GM21381 (cell line): ENCODE measurements around the gene ENTPD1.
"Not testable (repeated sequence)": the region's sequence is repeated elsewhere in the genome, so short reads cannot be mapped to it uniquely, and the experiment has no call there.

Experiments
- ATAC-seq: cut with Tn5 transposase; IDR thresholded peaks from one replicate; pipeline ENCODE4 v1.9.1; 2021; ENCODE audit warnings: mild to moderate bottlenecking, moderate library complexity; ENCODE audit not compliant: unreplicated experiment

ENTPD1 gene

GRCh38 chr10:95860166-95860940 is 104.4 kb downstream of the ENTPD1 start:
- ATAC-seq, result no peak

- no peak for ATAC-seq
These were observed 105.4 kb downstream of the ENTPD1 start for GRCh38 chr10:95861386-95861785.

GRCh38 chr10:95864906-95865813 is 109.2 kb downstream of the ENTPD1 start:
- ATAC-seq, result peak; percentile 91

GRCh38 chr10:95865814-95866466 is 110.0 kb downstream of the ENTPD1 start:
- ATAC-seq, result no peak

GRCh38 chr10:95866467-95866842 is 110.5 kb downstream of the ENTPD1 start:
- no peak for ATAC-seq

GRCh38 chr10:95867866-95868265 is 111.9 kb downstream of the ENTPD1 start:
- ATAC-seq, result no peak

GRCh38 chr10:95872158-95872711 is 116.3 kb downstream of the ENTPD1 start:
- ATAC-seq, result no peak

GRCh38 chr10:95873139-95873538 is 117.2 kb downstream of the ENTPD1 start:
- no peak for ATAC-seq

GRCh38 chr10:95873651-95874050 is 117.7 kb downstream of the ENTPD1 start:
- ATAC-seq, result no peak

GRCh38 chr10:95874783-95875182 is 118.8 kb downstream of the ENTPD1 start:
- ATAC-seq, result not testable (repeated sequence)

GRCh38 chr10:95876756-95877155 is 120.8 kb downstream of the ENTPD1 start:
- no peak for ATAC-seq

- peak; percentile 56 for ATAC-seq
These were observed 121.9 kb downstream of the ENTPD1 start for GRCh38 chr10:95877881-95878280.

- ATAC-seq, result peak; percentile 53
These were observed 124.7 kb downstream of the ENTPD1 start for GRCh38 chr10:95880704-95881103.

GRCh38 chr10:95881316-95881715 is 125.4 kb downstream of the ENTPD1 start:
- no peak for ATAC-seq

- ATAC-seq, result no peak
These were observed 133.9 kb downstream of the ENTPD1 start for GRCh38 chr10:95889830-95890229.

- no peak for ATAC-seq
These were observed 140.3 kb downstream of the ENTPD1 start for GRCh38 chr10:95896071-95896850.

- ATAC-seq, result not testable (repeated sequence)
These were observed 150.1 kb downstream of the ENTPD1 start for GRCh38 chr10:95905897-95906580.

- peak; percentile 34 for ATAC-seq
These were observed 150.9 kb downstream of the ENTPD1 start for GRCh38 chr10:95906677-95907455.
